ENCODE data around the gene FAR2.

- TF ChIP-seq CTCF (IDR thresholded peaks at IDR 0.05) (no peak), POLR2A (IDR thresholded peaks at IDR 0.05) (no peak)
Observed at GRCh38 chr12:29239336-29239735, 90.3 kb downstream of the FAR2 start.
